HG03159 (cell line): Measurements from ENCODE around the gene CHCHD3.
"Not testable (repeated sequence)": the region's sequence is repeated elsewhere in the genome, so short reads cannot be mapped to it uniquely, and the experiment has no call there.

Experiments
- ATAC-seq: cut with Tn5 transposase; IDR thresholded peaks from one replicate; pipeline ENCODE4 v1.9.1; 2021; ENCODE audit warnings: mild to moderate bottlenecking, moderate library complexity; ENCODE audit not compliant: unreplicated experiment

The CHCHD3 gene

GRCh38 chr7:132965951-132966350, 115.9 kb downstream of the CHCHD3 start:
- ATAC-seq: no peak

GRCh38 chr7:132964876-132965275, 117.0 kb downstream of the CHCHD3 start:
- ATAC-seq: no peak

GRCh38 chr7:132959891-132960290, 122.0 kb downstream of the CHCHD3 start:
- ATAC-seq: no peak

- ATAC-seq: no peak
These were observed 125.3 kb downstream of the CHCHD3 start for GRCh38 chr7:132956556-132956955.

- no peak for ATAC-seq
These were observed 128.4 kb downstream of the CHCHD3 start for GRCh38 chr7:132953468-132953867.

- no peak for ATAC-seq
These were observed 131.2 kb downstream of the CHCHD3 start for GRCh38 chr7:132950725-132951124.

GRCh38 chr7:132947011-132947410, 134.9 kb downstream of the CHCHD3 start:
- ATAC-seq: no peak

- no peak for ATAC-seq
These were observed 137.1 kb downstream of the CHCHD3 start for GRCh38 chr7:132944774-132945173.

- ATAC-seq: no peak
These were observed 138.2 kb downstream of the CHCHD3 start for GRCh38 chr7:132943645-132944044.

GRCh38 chr7:132942701-132943100, 139.2 kb downstream of the CHCHD3 start:
- ATAC-seq: no peak

- ATAC-seq: no peak
These were observed 140.0 kb downstream of the CHCHD3 start for GRCh38 chr7:132941905-132942304.

GRCh38 chr7:132941428-132941827, 140.5 kb downstream of the CHCHD3 start:
- ATAC-seq: no peak

GRCh38 chr7:132940084-132940483, 141.8 kb downstream of the CHCHD3 start:
- ATAC-seq: no peak

GRCh38 chr7:132939495-132939894, 142.4 kb downstream of the CHCHD3 start:
- no peak for ATAC-seq

GRCh38 chr7:132937286-132937685, 144.6 kb downstream of the CHCHD3 start:
- ATAC-seq: no peak

GRCh38 chr7:132935608-132936007, 146.3 kb downstream of the CHCHD3 start:
- ATAC-seq: no peak

- ATAC-seq: no peak
These were observed 147.9 kb downstream of the CHCHD3 start for GRCh38 chr7:132934017-132934416.

- ATAC-seq: no peak
These were observed 148.8 kb downstream of the CHCHD3 start for GRCh38 chr7:132933072-132933458.

- ATAC-seq: no peak
These were observed 149.4 kb downstream of the CHCHD3 start for GRCh38 chr7:132932296-132933071.

GRCh38 chr7:132930881-132931280, 151.0 kb downstream of the CHCHD3 start:
- no peak for ATAC-seq

GRCh38 chr7:132929944-132930343, 151.9 kb downstream of the CHCHD3 start:
- not testable (repeated sequence) for ATAC-seq

- no peak for ATAC-seq
These were observed 162.1 kb downstream of the CHCHD3 start for GRCh38 chr7:132919771-132920170.

GRCh38 chr7:132915647-132916046, 166.2 kb downstream of the CHCHD3 start:
- no peak for ATAC-seq
